ENCODE results near the gene CTIF. TPM values are rescaled to one million over a fixed set of nuclear protein-coding genes. Genes with fewer than 3 reads are reported as not detected.
"Not testable (repeated sequence)": the region's sequence is repeated elsewhere in the genome, so short reads cannot be mapped to it uniquely, and the experiment has no call there.

Gene CTIF
- total and polyA plus RNA-seq, 12 donors = 44.5 to 74.1 (median 58.9) TPM

DNA sequence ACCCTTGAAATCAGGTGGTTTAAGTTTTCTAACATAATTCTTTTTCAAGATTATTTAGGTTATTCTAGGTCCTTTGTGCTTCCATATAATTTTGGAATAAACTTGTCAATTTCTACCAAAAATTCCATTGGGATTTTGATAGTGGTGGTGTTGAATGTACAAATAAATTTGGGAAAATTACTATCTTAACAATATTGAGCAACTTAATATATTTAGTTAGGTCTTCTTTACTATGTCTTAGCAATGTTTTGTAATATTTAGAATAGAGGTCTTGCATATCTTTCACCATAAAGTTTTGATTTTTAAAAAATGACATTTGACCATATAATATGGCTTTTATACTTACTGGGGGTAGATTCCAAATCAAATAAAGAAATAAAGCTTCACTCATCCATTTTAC lies 34.0 kb upstream of the CTIF start:
- TF ChIP-seq, protein P1, sequence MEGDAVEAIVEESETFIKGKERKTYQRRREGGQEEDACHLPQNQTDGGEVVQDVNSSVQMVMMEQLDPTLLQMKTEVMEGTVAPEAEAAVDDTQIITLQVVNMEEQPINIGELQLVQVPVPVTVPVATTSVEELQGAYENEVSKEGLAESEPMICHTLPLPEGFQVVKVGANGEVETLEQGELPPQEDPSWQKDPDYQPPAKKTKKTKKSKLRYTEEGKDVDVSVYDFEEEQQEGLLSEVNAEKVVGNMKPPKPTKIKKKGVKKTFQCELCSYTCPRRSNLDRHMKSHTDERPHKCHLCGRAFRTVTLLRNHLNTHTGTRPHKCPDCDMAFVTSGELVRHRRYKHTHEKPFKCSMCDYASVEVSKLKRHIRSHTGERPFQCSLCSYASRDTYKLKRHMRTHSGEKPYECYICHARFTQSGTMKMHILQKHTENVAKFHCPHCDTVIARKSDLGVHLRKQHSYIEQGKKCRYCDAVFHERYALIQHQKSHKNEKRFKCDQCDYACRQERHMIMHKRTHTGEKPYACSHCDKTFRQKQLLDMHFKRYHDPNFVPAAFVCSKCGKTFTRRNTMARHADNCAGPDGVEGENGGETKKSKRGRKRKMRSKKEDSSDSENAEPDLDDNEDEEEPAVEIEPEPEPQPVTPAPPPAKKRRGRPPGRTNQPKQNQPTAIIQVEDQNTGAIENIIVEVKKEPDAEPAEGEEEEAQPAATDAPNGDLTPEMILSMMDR (IDR thresholded peaks at IDR 0.05) = no peak
- Histone ChIP-seq H3K27ac (no peak overlapping the region), H3K27me3 (no peaks in the 10 kb centered on the region), H3K4me3 (no peak overlapping the region), H3K36me3 (no peaks in the 10 kb centered on the region), H3K4me1 (no peaks in the 10 kb centered on the region), H3K9me3 (peaks cover 0 to 47% (median 24%) of the 10 kb centered on the region in 11 donors)
- DNase-seq (no peak), ATAC-seq (no peak)
- intact Hi-C loops (cut with DNase I) = no loop called here

GRCh38 chr18:48506983-48507568 lies 31.8 kb upstream of the CTIF start:
- H3K4me3 ChIP-seq; H3K27ac ChIP-seq; ATAC-seq; H3K4me1 ChIP-seq; H3K27me3 ChIP-seq; H3K36me3 ChIP-seq; intact Hi-C loops (cut with DNase I); DNase-seq: not testable (repeated sequence)
- WGBS, 2 donors = 88 to 92% methylated on average over 1 of the region's 1 CpG
- peaks cover 0 to 47% (median 24%) of the 10 kb centered on the region in 11 donors for H3K9me3 ChIP-seq

- WGBS, 2 donors = 83 to 86% methylated on average over 4 of the region's 4 CpGs
- H3K4me1 ChIP-seq; H3K27me3 ChIP-seq; H3K36me3 ChIP-seq; ATAC-seq; H3K27ac ChIP-seq; intact Hi-C loops (cut with DNase I); H3K4me3 ChIP-seq; DNase-seq: not testable (repeated sequence)
- peaks cover 0 to 13% (median under 1%) of the 10 kb centered on the region in 11 donors for H3K9me3 ChIP-seq
Observed at GRCh38 chr18:48512498-48512897, 26.3 kb upstream of the CTIF start.

DNA sequence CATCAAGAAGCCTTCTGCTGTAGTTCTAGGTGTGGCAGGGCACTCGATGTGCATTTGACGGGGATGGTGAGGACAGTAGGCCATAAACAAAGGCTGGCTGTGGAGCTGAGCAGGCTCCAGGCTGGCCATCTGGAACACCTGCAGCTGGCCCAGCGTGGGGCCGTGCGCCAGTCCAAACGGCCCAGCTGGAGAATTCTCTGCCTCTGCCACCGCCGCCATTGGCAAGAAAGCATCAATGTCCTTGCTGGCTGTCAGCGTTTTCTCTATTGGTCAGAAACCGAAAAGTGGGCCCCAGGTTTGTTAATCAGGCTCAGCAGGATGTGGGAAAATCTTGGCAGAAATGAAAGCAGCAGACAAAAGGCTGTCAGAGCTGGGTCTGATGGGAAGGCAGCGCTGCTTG lies 24.0 kb upstream of the CTIF start:
- Histone ChIP-seq H3K36me3 (no peaks in the 10 kb centered on the region), H3K27ac (no peak overlapping the region), H3K9me3 (no peaks in the 10 kb centered on the region), H3K4me3 (no peak overlapping the region), H3K27me3 (no peaks in the 10 kb centered on the region), H3K4me1 (no peaks in the 10 kb centered on the region)
- intact Hi-C loops (cut with DNase I) = no loop called here
- WGBS, 2 donors = 86 to 91% methylated on average over 11 of the region's 11 CpGs
- TF ChIP-seq, protein P1 (IDR thresholded peaks at IDR 0.05) = no peak
- DNase-seq = no peak
- ATAC-seq = no peak

DNA sequence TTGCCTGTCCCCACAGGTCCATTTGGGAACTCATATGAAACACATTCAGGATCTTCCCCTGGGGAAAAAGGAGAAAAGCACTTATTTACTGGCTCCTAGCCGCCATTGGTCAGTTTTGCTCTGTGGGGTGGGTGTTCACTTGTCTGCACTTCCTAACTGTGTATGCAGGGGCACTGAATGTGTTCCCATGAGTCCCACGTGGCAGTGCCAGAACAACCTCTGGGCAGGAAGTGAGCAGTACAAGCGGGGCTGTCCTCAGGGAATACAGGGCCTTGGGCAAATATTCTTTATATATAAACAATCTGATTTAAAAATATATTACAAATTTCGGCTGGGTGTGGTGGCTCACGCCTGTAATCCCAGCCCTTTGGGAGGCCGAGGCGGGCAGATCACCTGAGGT lies 21.8 kb upstream of the CTIF start:
- 77% methylated on average over 7 of the region's 7 CpGs for WGBS, 2 donors
- DNase-seq = no peak
- no peak for ATAC-seq
- H3K4me3 ChIP-seq = no peak overlapping the region
- no peak overlapping the region for H3K27ac ChIP-seq
- H3K4me1 ChIP-seq = no peaks in the 10 kb centered on the region
- H3K27me3 ChIP-seq = peaks cover 0 to under 1% (median 0%) of the 10 kb centered on the region in 7 donors
- H3K9me3 ChIP-seq = no peaks in the 10 kb centered on the region
- intact Hi-C loops (cut with DNase I) = no loop called here
- H3K36me3 ChIP-seq = no peaks in the 10 kb centered on the region
- TF ChIP-seq, protein P1 (IDR thresholded peaks at IDR 0.05) = no peak

All from heart right ventricle (tissue), 16 donors.